ENCODE data around the gene TSPAN8.

The TSPAN8 gene

GRCh38 chr12:71183018-71183417 is 25.2 kb upstream of the TSPAN8 start:
- no peak for TF ChIP-seq CTCF (IDR thresholded peaks at IDR 0.05; ENCODE audit: low read depth, low read length, missing control alignments)
- no peak overlapping the region for H3K4me3 ChIP-seq (ENCODE audit: low read depth, low read length)
- in situ Hi-C loops (cut with HindIII; ENCODE audit: low sequenced_read_pairs): no loop called here
- no peak for DNase-seq (ENCODE audit: low read depth)

GRCh38 chr12:71178162-71178561 is 20.4 kb upstream of the TSPAN8 start:
- in situ Hi-C loops (cut with HindIII; ENCODE audit: low sequenced_read_pairs): no loop called here
- no peak overlapping the region for H3K4me3 ChIP-seq (ENCODE audit: low read depth, low read length)
- no peak for TF ChIP-seq CTCF (IDR thresholded peaks at IDR 0.05; ENCODE audit: low read depth, low read length, missing control alignments)
- DNase-seq (ENCODE audit: low read depth): no peak

GRCh38 chr12:71174825-71175224 is 17.0 kb upstream of the TSPAN8 start:
- no peak for DNase-seq (ENCODE audit: low read depth)
- in situ Hi-C loops (cut with HindIII; ENCODE audit: low sequenced_read_pairs): no loop called here
- no peak overlapping the region for H3K4me3 ChIP-seq (ENCODE audit: low read depth, low read length)
- no peak for TF ChIP-seq CTCF (IDR thresholded peaks at IDR 0.05; ENCODE audit: low read depth, low read length, missing control alignments)

- in situ Hi-C loops (cut with HindIII; ENCODE audit: low sequenced_read_pairs): no loop called here
- no peak overlapping the region for H3K4me3 ChIP-seq (ENCODE audit: low read depth, low read length)
- TF ChIP-seq CTCF (IDR thresholded peaks at IDR 0.05; ENCODE audit: low read depth, low read length, missing control alignments): no peak
- DNase-seq (ENCODE audit: low read depth): no peak
Observed at GRCh38 chr12:71174146-71174545, 16.3 kb upstream of the TSPAN8 start.

- no peak for DNase-seq (ENCODE audit: low read depth)
- TF ChIP-seq CTCF (IDR thresholded peaks at IDR 0.05; ENCODE audit: low read depth, low read length, missing control alignments): no peak
- in situ Hi-C loops (cut with HindIII; ENCODE audit: low sequenced_read_pairs): no loop called here
- no peak overlapping the region for H3K4me3 ChIP-seq (ENCODE audit: low read depth, low read length)
Observed at GRCh38 chr12:71170456-71170855, 12.7 kb upstream of the TSPAN8 start.

- TF ChIP-seq CTCF (IDR thresholded peaks at IDR 0.05; ENCODE audit: low read depth, low read length, missing control alignments): no peak
- in situ Hi-C loops (cut with HindIII; ENCODE audit: low sequenced_read_pairs): no loop called here
- H3K4me3 ChIP-seq (ENCODE audit: low read depth, low read length): no peak overlapping the region
- DNase-seq (ENCODE audit: low read depth): no peak
Observed at GRCh38 chr12:71169286-71169685, 11.5 kb upstream of the TSPAN8 start.
